ENCODE results near the gene CRYL1. TPM values are rescaled to one million over a fixed set of nuclear protein-coding genes. Genes with fewer than 3 reads are reported as not detected.

CRYL1 gene
- total RNA-seq, 1 experiment from 2014 or later, result 13.4 TPM

DNA sequence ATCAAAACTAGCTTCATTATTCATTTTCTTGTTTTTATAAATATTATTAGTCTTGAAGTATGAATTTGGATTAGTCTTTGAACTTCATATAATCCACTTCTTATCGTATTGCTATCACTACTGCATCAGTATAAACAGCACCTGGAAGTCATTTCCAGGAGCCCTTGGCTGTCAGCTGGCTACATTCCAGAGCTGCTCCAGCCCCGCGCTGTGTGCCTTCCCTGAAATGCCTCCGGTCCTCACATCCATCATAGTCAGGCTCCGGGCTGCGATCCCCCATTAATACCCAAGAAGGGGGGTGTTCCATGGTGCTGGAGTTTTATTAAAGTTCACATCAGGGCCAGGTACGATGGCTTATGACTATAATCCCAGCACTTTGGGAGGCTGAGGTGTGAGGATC is 169.2 kb downstream of the CRYL1 start:
- TF ChIP-seq TCF7L2 (IDR thresholded peaks at IDR 0.05; ENCODE audit: low read depth, low read length) (no peak), REST (IDR thresholded peaks at IDR 0.05; ENCODE audit: insufficient read depth in 1 of 2, low read depth in 2 of 2, low read length in 1 of 2) (no peak), POLR2AphosphoS5 (IDR thresholded peaks at IDR 0.05; ENCODE audit: low read depth, low read length) (no peak), SIN3A (IDR thresholded peaks at IDR 0.05; ENCODE audit: borderline replicate concordance, insufficient read depth, low read depth, low read length) (no peak)
- TF ChIP-seq, protein P1, sequence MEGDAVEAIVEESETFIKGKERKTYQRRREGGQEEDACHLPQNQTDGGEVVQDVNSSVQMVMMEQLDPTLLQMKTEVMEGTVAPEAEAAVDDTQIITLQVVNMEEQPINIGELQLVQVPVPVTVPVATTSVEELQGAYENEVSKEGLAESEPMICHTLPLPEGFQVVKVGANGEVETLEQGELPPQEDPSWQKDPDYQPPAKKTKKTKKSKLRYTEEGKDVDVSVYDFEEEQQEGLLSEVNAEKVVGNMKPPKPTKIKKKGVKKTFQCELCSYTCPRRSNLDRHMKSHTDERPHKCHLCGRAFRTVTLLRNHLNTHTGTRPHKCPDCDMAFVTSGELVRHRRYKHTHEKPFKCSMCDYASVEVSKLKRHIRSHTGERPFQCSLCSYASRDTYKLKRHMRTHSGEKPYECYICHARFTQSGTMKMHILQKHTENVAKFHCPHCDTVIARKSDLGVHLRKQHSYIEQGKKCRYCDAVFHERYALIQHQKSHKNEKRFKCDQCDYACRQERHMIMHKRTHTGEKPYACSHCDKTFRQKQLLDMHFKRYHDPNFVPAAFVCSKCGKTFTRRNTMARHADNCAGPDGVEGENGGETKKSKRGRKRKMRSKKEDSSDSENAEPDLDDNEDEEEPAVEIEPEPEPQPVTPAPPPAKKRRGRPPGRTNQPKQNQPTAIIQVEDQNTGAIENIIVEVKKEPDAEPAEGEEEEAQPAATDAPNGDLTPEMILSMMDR (IDR thresholded peaks at IDR 0.05), result no peak
- Histone ChIP-seq H3K27ac (ENCODE audit: low read length) (no peak overlapping the region; the same call in 1 of the 2 replicates), H3K27me3 (ENCODE audit: control insufficient read depth, insufficient read depth, low read length) (no peaks in the 10 kb centered on the region), H3K4me1 (ENCODE audit: control insufficient read depth, insufficient read depth, low read length) (no peaks in the 10 kb centered on the region), H3K9me3 (ENCODE audit: control insufficient read depth, insufficient read depth, low read depth, low read length) (no peaks in the 10 kb centered on the region), H3K36me3 (ENCODE audit: control insufficient read depth, insufficient read depth, low read length) (no peaks in the 10 kb centered on the region), H3K4me3 (ENCODE audit: low read depth in 2 of 2, low read length in 2 of 2) (no peak overlapping the region)
- in situ Hi-C loops (cut with HindIII; ENCODE audit: low pct_unique_long_range_greater_than_20kb, low sequenced_read_pairs), result no loop called here
- ChIA-PET POLR2A (no interaction called here), CTCF (no interaction called here)
- no peak for DNase-seq (ENCODE audit: low read depth, low spot score)
- BruUV-seq (replicated peaks), result no TSS peak
- intact Hi-C loops (cut with micrococcal nuclease; ENCODE audit: unreplicated experiment), result no loop called here
- ATAC-seq, result no peak

DNA sequence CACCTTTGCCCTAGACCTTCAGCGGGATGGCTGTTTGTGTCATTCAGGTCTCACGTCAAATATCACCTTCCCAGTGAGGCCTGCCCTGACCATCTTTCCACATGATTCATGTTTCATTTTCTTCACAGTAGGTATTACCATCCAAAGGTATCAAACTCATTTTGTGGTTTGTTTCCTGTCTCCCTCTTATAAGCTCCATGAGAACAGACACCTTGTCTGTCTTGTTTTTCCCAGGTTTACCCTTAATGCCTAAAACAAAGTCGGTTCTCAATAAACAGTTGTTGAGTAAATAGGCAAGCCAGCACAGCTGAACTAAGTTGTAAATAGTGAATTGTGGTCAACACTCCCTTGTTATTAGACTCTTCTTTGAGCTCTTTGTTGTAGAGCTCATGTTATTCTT is 170.9 kb downstream of the CRYL1 start:
- no TSS peak for BruUV-seq (replicated peaks)
- ChIA-PET CTCF (no interaction called here), POLR2A (no interaction called here)
- Histone ChIP-seq H3K9me3 (ENCODE audit: control insufficient read depth, insufficient read depth, low read depth, low read length) (no peaks in the 10 kb centered on the region), H3K27ac (ENCODE audit: low read length) (no peak overlapping the region), H3K27me3 (ENCODE audit: control insufficient read depth, insufficient read depth, low read length) (no peaks in the 10 kb centered on the region), H3K36me3 (ENCODE audit: control insufficient read depth, insufficient read depth, low read length) (no peaks in the 10 kb centered on the region), H3K4me1 (ENCODE audit: control insufficient read depth, insufficient read depth, low read length) (no peaks in the 10 kb centered on the region), H3K4me3 (ENCODE audit: low read depth in 2 of 2, low read length in 2 of 2) (no peak overlapping the region)
- TF ChIP-seq, protein P1 (IDR thresholded peaks at IDR 0.05), result no peak
- no peak for TF ChIP-seq POLR2AphosphoS5 (IDR thresholded peaks at IDR 0.05; ENCODE audit: low read depth, low read length)
- no peak for TF ChIP-seq TCF7L2 (IDR thresholded peaks at IDR 0.05; ENCODE audit: low read depth, low read length)
- no peak for TF ChIP-seq SIN3A (IDR thresholded peaks at IDR 0.05; ENCODE audit: borderline replicate concordance, insufficient read depth, low read depth, low read length)
- no peak for TF ChIP-seq REST (IDR thresholded peaks at IDR 0.05; ENCODE audit: insufficient read depth in 1 of 2, low read depth in 2 of 2, low read length in 1 of 2)
- DNase-seq (ENCODE audit: low read depth, low spot score) (no peak), ATAC-seq (no peak)
- in situ Hi-C loops (cut with HindIII; ENCODE audit: low pct_unique_long_range_greater_than_20kb, low sequenced_read_pairs) (no loop called here), intact Hi-C loops (cut with micrococcal nuclease; ENCODE audit: unreplicated experiment) (no loop called here)

Measured in Panc1 (cell line).